ENCODE measurements around the gene INKA1.

DNA sequence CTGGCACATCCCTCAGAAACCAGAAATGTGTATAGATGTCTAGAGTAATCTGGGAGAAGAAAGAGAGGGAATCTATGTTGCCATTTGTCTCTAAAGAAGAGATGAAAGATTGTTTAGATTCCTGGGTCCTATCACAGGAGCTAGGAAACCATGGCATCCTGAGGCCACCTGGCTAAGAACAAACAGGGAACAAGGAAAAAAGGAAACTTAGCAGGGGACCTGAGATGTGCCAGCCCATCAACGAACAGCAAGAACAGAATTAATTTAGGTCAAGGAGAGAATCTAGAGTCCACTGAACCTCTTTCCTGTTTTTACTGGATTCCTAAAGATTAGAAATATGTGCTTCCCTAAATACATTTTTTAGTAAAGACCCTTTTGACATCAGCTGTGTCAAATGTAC is 47.0 kb upstream of the INKA1 start:
- TF ChIP-seq, protein P1, sequence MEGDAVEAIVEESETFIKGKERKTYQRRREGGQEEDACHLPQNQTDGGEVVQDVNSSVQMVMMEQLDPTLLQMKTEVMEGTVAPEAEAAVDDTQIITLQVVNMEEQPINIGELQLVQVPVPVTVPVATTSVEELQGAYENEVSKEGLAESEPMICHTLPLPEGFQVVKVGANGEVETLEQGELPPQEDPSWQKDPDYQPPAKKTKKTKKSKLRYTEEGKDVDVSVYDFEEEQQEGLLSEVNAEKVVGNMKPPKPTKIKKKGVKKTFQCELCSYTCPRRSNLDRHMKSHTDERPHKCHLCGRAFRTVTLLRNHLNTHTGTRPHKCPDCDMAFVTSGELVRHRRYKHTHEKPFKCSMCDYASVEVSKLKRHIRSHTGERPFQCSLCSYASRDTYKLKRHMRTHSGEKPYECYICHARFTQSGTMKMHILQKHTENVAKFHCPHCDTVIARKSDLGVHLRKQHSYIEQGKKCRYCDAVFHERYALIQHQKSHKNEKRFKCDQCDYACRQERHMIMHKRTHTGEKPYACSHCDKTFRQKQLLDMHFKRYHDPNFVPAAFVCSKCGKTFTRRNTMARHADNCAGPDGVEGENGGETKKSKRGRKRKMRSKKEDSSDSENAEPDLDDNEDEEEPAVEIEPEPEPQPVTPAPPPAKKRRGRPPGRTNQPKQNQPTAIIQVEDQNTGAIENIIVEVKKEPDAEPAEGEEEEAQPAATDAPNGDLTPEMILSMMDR (conservative IDR thresholded peaks at IDR 0.05 in 1 of 2, IDR thresholded peaks at IDR 0.05 in 1 of 2; ENCODE audit: low read depth in 1 of 2, low read length in 2 of 2), result no peak
- TF ChIP-seq EZH2 (IDR thresholded peaks at IDR 0.05; ENCODE audit: low read length, missing control alignments), result no peak

All from fibroblast of lung (primary cell).